Esophagus muscularis mucosa (tissue), 4 donors: ENCODE results near the gene ZNF493. TPM values are rescaled to one million over a fixed set of nuclear protein-coding genes. Genes with fewer than 3 reads are reported as not detected.

ENCODE experiments used
- DNase-seq: peaks from one replicate; pipeline ENCODE4 v3.0.0-alpha.2; 2017; ENCODE audit errors: extremely low spot score
- H3K27ac ChIP-seq, 4 donors: fragments of 200-600 bp; sonication (generic); replicated peaks in 1 of 4; 1 replicate in 3 of 4; 2 replicates in 1 of 4; pipeline ENCODE4 v1.5.1; 2016 to 2019; ENCODE audit warnings: mild to moderate bottlenecking in 1 of 4
- H3K27me3 ChIP-seq, 4 donors: fragments of 200-600 bp; sonication (generic); one replicate each; pipeline versions ENCODE4 v1.5.1 to v1.6.0; 2016 to 2019
- H3K36me3 ChIP-seq, 4 donors: fragments of 200-600 bp; sonication (generic); one replicate each; pipeline ENCODE4 v1.5.1; 2016 to 2019
- H3K4me1 ChIP-seq, 4 donors: fragments of 200-600 bp; sonication (generic); one replicate each; pipeline ENCODE4 v1.5.1; 2016 to 2019
- H3K4me3 ChIP-seq, 4 donors: fragments of 200-600 bp; sonication (generic); 1 replicate in 2 of 4; 2 replicates in 2 of 4; pipeline ENCODE4 v1.5.1; 2016 to 2019; ENCODE audit warnings: mild to moderate bottlenecking in 4 of 4, moderate library complexity in 1 of 4
- H3K9me3 ChIP-seq, 4 donors: fragments of 200-600 bp; sonication (generic); 1 replicate in 3 of 4; 2 replicates in 1 of 4; pipeline ENCODE4 v1.5.1; 2016 to 2019
- CTCF ChIP-seq, 3 experiments: fragments of 200-600 bp in 2 of 3; fragments of 450-650 bp in 1 of 3; sonication (generic) in 2 of 3; IDR thresholded peaks; one replicate each; pipeline ENCODE4 v1.5.1; 2017 to 2019; ENCODE audit warnings: antibody characterized with exemption in 3 of 3, mild to moderate bottlenecking in 2 of 3, moderate library complexity in 1 of 3
- EP300 ChIP-seq: sonication (generic); formaldehyde crosslinking; IDR thresholded peaks from one replicate; pipeline ENCODE4 v1.6.1; 2017; ENCODE audit warnings: antibody characterized with exemption
- POLR2A ChIP-seq: fragments of 450-650 bp; IDR thresholded peaks from one replicate; pipeline ENCODE4 v1.6.1; 2017; ENCODE audit warnings: antibody characterized with exemption, moderate library complexity, mild to moderate bottlenecking, low read depth
- POLR2AphosphoS5 ChIP-seq, 2 donors: sonication (generic); formaldehyde crosslinking; IDR thresholded peaks; one replicate each; pipeline ENCODE4 v1.6.1; 2017; ENCODE audit warnings: antibody characterized with exemption in 2 of 2
- WGBS: methylation state at CpG from one replicate; pipeline ENCODE4 v1.1.5; 2018; 5-methylcytosine and 5-hydroxymethylcytosine counted together
- intact Hi-C: fragments of 100-400 bp; cut with DNase I; formaldehyde crosslinking; loops from one replicate; pipeline ENCODE4 v1.15.1; 2023
- total RNA-seq, 4 donors: library from RNA; depleted of rRNA; stranded (reverse); fragments of >200 nt; gene quantifications; one replicate each; pipeline versions ENCODE4 v1.1.0 to v1.2.1, GENCODE V29; 2016

ZNF493 gene
- total RNA-seq, 4 donors from 2014 or later: 12.1 to 29.1 (median 19.1) TPM

GRCh38 chr19:21468791-21469190 is 71.9 kb downstream of the ZNF493 start:
- 71% methylated on average over 3 of the region's 5 CpGs for WGBS
- Histone ChIP-seq H3K27ac (no peak overlapping the region), H3K36me3 (no peaks in the 10 kb centered on the region), H3K4me3 (no peak overlapping the region), H3K27me3 (peaks cover 0 to 18% (median under 1%) of the 10 kb centered on the region in 4 donors), H3K9me3 (peaks cover 0 to 2% (median 0%) of the 10 kb centered on the region in 4 donors), H3K4me1 (peaks cover 0 to under 1% (median 0%) of the 10 kb centered on the region in 4 donors)
- TF ChIP-seq POLR2A (no peak), CTCF (IDR thresholded peaks at IDR 0.05) (no peak), POLR2AphosphoS5 (IDR thresholded peaks at IDR 0.05) (no peak), EP300 (no peak)
- no peak for DNase-seq
- intact Hi-C loops: no loop called here

- H3K27me3 ChIP-seq: peaks cover 0 to 26% (median 4%) of the 10 kb centered on the region in 4 donors
- no peak for DNase-seq
- H3K4me3 ChIP-seq: no peak overlapping the region
- peaks cover 9 to 15% (median 15%) of the 10 kb centered on the region in 4 donors for H3K4me1 ChIP-seq
- TF ChIP-seq POLR2AphosphoS5 (IDR thresholded peaks at IDR 0.05) (no peak), CTCF (IDR thresholded peaks at IDR 0.05) (no peak), EP300 (no peak), POLR2A (no peak)
- no peaks in the 10 kb centered on the region for H3K36me3 ChIP-seq
- no peaks in the 10 kb centered on the region for H3K9me3 ChIP-seq
- no peak overlapping the region for H3K27ac ChIP-seq
- intact Hi-C loops: no loop called here
These were observed 75.6 kb downstream of the ZNF493 start for GRCh38 chr19:21472507-21472906.

GRCh38 chr19:21474671-21475181 is 77.8 kb downstream of the ZNF493 start:
- 0% methylated on average over 6 of the region's 37 CpGs for WGBS
- Histone ChIP-seq H3K27me3 (peaks cover 0 to 26% (median 4%) of the 10 kb centered on the region in 4 donors), H3K9me3 (no peaks in the 10 kb centered on the region), H3K4me3 (peak overlapping the region; percentile 53 to 64 (median 57)), H3K4me1 (peaks cover 9 to 15% (median 15%) of the 10 kb centered on the region in 4 donors), H3K36me3 (no peaks in the 10 kb centered on the region), H3K27ac (no peak overlapping the region)
- no peak for DNase-seq
- intact Hi-C loops: no loop called here
- TF ChIP-seq POLR2AphosphoS5 (IDR thresholded peaks at IDR 0.05): peak in 1 of 2 donors; percentile 40
- no peak for TF ChIP-seq EP300

Other genes starting within 250 kb of the ZNF493 start
- 10 to 100 TPM in 1 of 4 donors, 1 to 10 TPM in 3; 5.2 to 15.8 (median 8.4) TPM for gene ZNF708, start 67.7 kb upstream of the ZNF493 start, total RNA-seq
- 1 to 10 TPM; 2.7 to 4.8 (median 3.0) TPM for gene ZNF738, start 38.1 kb upstream of the ZNF493 start, total RNA-seq
- 10 to 100 TPM in 2 of 4 donors, 1 to 10 TPM in 2; 7.8 to 15.0 (median 11.4) TPM for gene ZNF429, start 108.5 kb downstream of the ZNF493 start, total RNA-seq